Tibial nerve (tissue), 4 donors: ENCODE measurements around the gene ZBTB21. TPM values are rescaled to one million over a fixed set of nuclear protein-coding genes. Genes with fewer than 3 reads are reported as not detected.

Source experiments
- DNase-seq, 2 donors: peaks; one replicate each; pipeline ENCODE4 v3.0.0-alpha.2; 2019; ENCODE audit warnings: low spot score in 2 of 2
- H3K27ac ChIP-seq, 4 donors: fragments of 200-600 bp; sonication (generic) in 3 of 4; one replicate each; pipeline ENCODE4 v1.5.1; 2017 to 2019; ENCODE audit warnings: mild to moderate bottlenecking in 1 of 4
- H3K27me3 ChIP-seq, 2 donors: fragments of 200-600 bp; sonication (generic) in 1 of 2; one replicate each; pipeline versions ENCODE4 v1.5.1 to v1.6.0; 2017 to 2019
- H3K36me3 ChIP-seq, 3 donors: fragments of 200-600 bp; sonication (generic); one replicate each; pipeline ENCODE4 v1.5.1; 2018 to 2019
- H3K4me1 ChIP-seq, 4 donors: fragments of 200-600 bp; sonication (generic) in 3 of 4; one replicate each; pipeline ENCODE4 v1.5.1; 2017 to 2019
- H3K4me3 ChIP-seq, 4 donors: fragments of 200-600 bp; sonication (generic) in 3 of 4; one replicate each; pipeline ENCODE4 v1.5.1; 2017 to 2019; ENCODE audit warnings: mild to moderate bottlenecking in 1 of 4, moderate library complexity in 1 of 4
- H3K9me3 ChIP-seq, 4 donors: fragments of 200-600 bp; sonication (generic) in 3 of 4; one replicate each; pipeline ENCODE4 v1.5.1; 2017 to 2019
- CTCF ChIP-seq, 5 experiments: fragments of 200-600 bp in 3 of 5; fragments of 450-650 bp in 2 of 5; sonication (generic) in 3 of 5; IDR thresholded peaks; one replicate each; pipeline ENCODE4 v1.5.1; 2016 to 2019; ENCODE audit warnings: antibody characterized with exemption in 5 of 5, mild to moderate bottlenecking in 3 of 5, moderate library complexity in 2 of 5
- EP300 ChIP-seq, 2 donors: sonication (generic); formaldehyde crosslinking; IDR thresholded peaks; one replicate each; pipeline ENCODE4 v1.6.1; 2017; ENCODE audit warnings: antibody characterized with exemption in 2 of 2, mild to moderate bottlenecking in 1 of 2
- POLR2A ChIP-seq, 2 donors: fragments of 450-650 bp; IDR thresholded peaks; one replicate each; pipeline ENCODE4 v1.6.1; 2017; ENCODE audit warnings: antibody characterized with exemption in 2 of 2, mild to moderate bottlenecking in 2 of 2, moderate library complexity in 2 of 2
- WGBS, 2 donors: methylation state at CpG; one replicate each; pipeline ENCODE4 v1.1.5; 2018; 5-methylcytosine and 5-hydroxymethylcytosine counted together
- total RNA-seq, 4 donors: library from RNA; depleted of rRNA; stranded (reverse); fragments of >200 nt; gene quantifications; one replicate each; pipeline ENCODE4 v1.1.0, GENCODE V29; 2016

Gene ZBTB21
- total RNA-seq, 4 donors from 2014 or later: 9.4 to 13.8 (median 10.6) TPM

GRCh38 chr21:41987310-41987709 is 22.9 kb downstream of the ZBTB21 start:
- peaks cover 0 to 4% (median 0%) of the 10 kb centered on the region in 4 donors for H3K9me3 ChIP-seq
- H3K4me3 ChIP-seq: no peak overlapping the region
- TF ChIP-seq EP300 (IDR thresholded peaks at IDR 0.05) (no peak), CTCF (IDR thresholded peaks at IDR 0.05) (no peak), POLR2A (IDR thresholded peaks at IDR 0.05) (no peak)
- WGBS, 2 donors: 89 to 92% methylated on average over 3 of the region's 3 CpGs
- H3K27me3 ChIP-seq: no peaks in the 10 kb centered on the region
- peaks cover 0 to 20% (median 6%) of the 10 kb centered on the region in 3 donors for H3K36me3 ChIP-seq
- no peak for DNase-seq
- no peaks in the 10 kb centered on the region for H3K4me1 ChIP-seq
- H3K27ac ChIP-seq: no peak overlapping the region

GRCh38 chr21:41985662-41986416 is 24.3 kb downstream of the ZBTB21 start:
- H3K27me3 ChIP-seq: no peaks in the 10 kb centered on the region
- peaks cover 0 to 4% (median 0%) of the 10 kb centered on the region in 4 donors for H3K9me3 ChIP-seq
- no peak for TF ChIP-seq CTCF (IDR thresholded peaks at IDR 0.05)
- no peak for TF ChIP-seq POLR2A (IDR thresholded peaks at IDR 0.05)
- no peak for TF ChIP-seq EP300 (IDR thresholded peaks at IDR 0.05)
- H3K4me3 ChIP-seq: no peak overlapping the region
- 86 to 87% methylated on average over 6 of the region's 6 CpGs for WGBS, 2 donors
- no peaks in the 10 kb centered on the region for H3K4me1 ChIP-seq
- DNase-seq: no peak
- H3K27ac ChIP-seq: no peak overlapping the region
- H3K36me3 ChIP-seq: peaks cover 0 to 6% (median 0%) of the 10 kb centered on the region in 3 donors

GRCh38 chr21:41983229-41983628 is 26.9 kb downstream of the ZBTB21 start:
- no peak for DNase-seq
- Histone ChIP-seq H3K4me1 (no peaks in the 10 kb centered on the region), H3K9me3 (peaks cover 0 to 13% (median 0%) of the 10 kb centered on the region in 4 donors), H3K27ac (no peak overlapping the region), H3K4me3 (no peak overlapping the region), H3K27me3 (no peaks in the 10 kb centered on the region), H3K36me3 (no peaks in the 10 kb centered on the region)
- WGBS, 2 donors: 98 to 100% methylated on average over 1 of the region's 1 CpG
- TF ChIP-seq CTCF (IDR thresholded peaks at IDR 0.05) (no peak), POLR2A (IDR thresholded peaks at IDR 0.05) (no peak), EP300 (IDR thresholded peaks at IDR 0.05) (no peak)

GRCh38 chr21:41980561-41980960 is 29.6 kb downstream of the ZBTB21 start:
- H3K4me1 ChIP-seq: no peaks in the 10 kb centered on the region
- H3K36me3 ChIP-seq: no peaks in the 10 kb centered on the region
- no peak overlapping the region for H3K27ac ChIP-seq
- no peak overlapping the region for H3K4me3 ChIP-seq
- H3K27me3 ChIP-seq: no peaks in the 10 kb centered on the region
- no peak for DNase-seq
- TF ChIP-seq CTCF (IDR thresholded peaks at IDR 0.05): no peak
- no peak for TF ChIP-seq POLR2A (IDR thresholded peaks at IDR 0.05)
- no peak for TF ChIP-seq EP300 (IDR thresholded peaks at IDR 0.05)
- peaks cover 0 to 13% (median 0%) of the 10 kb centered on the region in 4 donors for H3K9me3 ChIP-seq

GRCh38 chr21:41979751-41980369 is 30.3 kb downstream of the ZBTB21 start:
- Histone ChIP-seq H3K27me3 (no peaks in the 10 kb centered on the region), H3K4me3 (no peak overlapping the region), H3K4me1 (no peaks in the 10 kb centered on the region), H3K36me3 (no peaks in the 10 kb centered on the region), H3K9me3 (peaks cover 0 to 13% (median 0%) of the 10 kb centered on the region in 4 donors), H3K27ac (no peak overlapping the region)
- TF ChIP-seq POLR2A (IDR thresholded peaks at IDR 0.05) (no peak), EP300 (IDR thresholded peaks at IDR 0.05) (no peak), CTCF (IDR thresholded peaks at IDR 0.05) (no peak)
- WGBS, 2 donors: 73 to 85% methylated on average over 7 of the region's 7 CpGs
- no peak for DNase-seq
